ENCODE measurements around the gene NLRP7. TPM values are rescaled to one million over a fixed set of nuclear protein-coding genes. Genes with fewer than 3 reads are reported as not detected.

NLRP7 gene
- total RNA-seq, 4 donors from 2014 or later = not detected

GRCh38 chr19:54875506-54875905, 71.8 kb downstream of the NLRP7 start:
- Histone ChIP-seq H3K9me3 (no peaks in the 10 kb centered on the region), H3K4me1 (no peaks in the 10 kb centered on the region), H3K27ac (no peak overlapping the region), H3K36me3 (no peaks in the 10 kb centered on the region), H3K27me3 (no peaks in the 10 kb centered on the region), H3K4me3 (no peak overlapping the region)
- no peak for DNase-seq
- no peak for TF ChIP-seq POLR2A (IDR thresholded peaks at IDR 0.05)
- no peak for TF ChIP-seq CTCF (IDR thresholded peaks at IDR 0.05)

GRCh38 chr19:54873990-54874389, 73.3 kb downstream of the NLRP7 start, which contains the start of gene FCAR:
FCAR (plus strand) TSS chr19:54874235; CDS start chr19:54874290, 55 bp downstream.
- H3K4me3 ChIP-seq = no peak within 1 kb of the TSS
- no peaks in the 10 kb centered on the region for H3K36me3 ChIP-seq
- no peaks in the 10 kb centered on the region for H3K27me3 ChIP-seq
- no peaks in the 10 kb centered on the region for H3K9me3 ChIP-seq
- no peak for TF ChIP-seq POLR2A (IDR thresholded peaks at IDR 0.05)
- TF ChIP-seq CTCF (IDR thresholded peaks at IDR 0.05) = no peak
- no peaks in the 10 kb centered on the region for H3K4me1 ChIP-seq
- no peak for DNase-seq
- no peak within 1 kb of the TSS for H3K27ac ChIP-seq

Small RNA genes lying within 50 kb of the gene (small RNA-seq; reads per million reads assigned to genes)
- 0 reads per million in 2 donors for gene AC011476.8

Other genes starting within 250 kb of the NLRP7 start
- gene KIR3DL3, start 223.1 kb downstream of the NLRP7 start, total RNA-seq = not detected
- not detected for gene KIR2DL3, start 209.0 kb downstream of the NLRP7 start, total RNA-seq
- not detected for gene KIR2DL1, start 177.7 kb downstream of the NLRP7 start, total RNA-seq
- 1 to 10 TPM in 1 of 4 donors, not detected in 3; 2.0 TPM for gene KIR2DL4, start 143.9 kb downstream of the NLRP7 start, total RNA-seq
- not detected for gene KIR3DL1, start 131.1 kb downstream of the NLRP7 start, total RNA-seq
- not detected for gene KIR2DS4, start 114.9 kb downstream of the NLRP7 start, total RNA-seq
- gene KIR3DL2, start 97.1 kb downstream of the NLRP7 start, total RNA-seq = not detected
- not detected for gene FCAR, start 73.3 kb downstream of the NLRP7 start, total RNA-seq
- gene NCR1, start 41.4 kb downstream of the NLRP7 start, total RNA-seq = 1 to 10 TPM in 2 of 4 donors, not detected in 2; 2.1 to 2.7 TPM
- gene NLRP2, start 18.8 kb upstream of the NLRP7 start, total RNA-seq = 10 to 100 TPM in 2 of 4 donors, 1 to 10 TPM in 2; 9.2 to 24.9 (median 11.6) TPM
- gene GP6, start 90.7 kb upstream of the NLRP7 start, total RNA-seq = under 1 TPM in 1 of 4 donors, not detected in 3; 0.57 TPM
- gene RDH13, start 115.6 kb upstream of the NLRP7 start, total RNA-seq = 10 to 100 TPM; 21.5 to 84.2 (median 49.0) TPM
- gene EPS8L1, start 128.3 kb upstream of the NLRP7 start, total RNA-seq = 10 to 100 TPM in 3 of 4 donors, 1 to 10 TPM in 1; 5.0 to 43.8 (median 23.1) TPM
- gene PPP1R12C, start 170.1 kb upstream of the NLRP7 start, total RNA-seq = 100 to 1,000 TPM; 113 to 512 (median 193) TPM
- not detected for gene TNNT1, start 201.7 kb upstream of the NLRP7 start, total RNA-seq
- not detected for gene TNNI3, start 210.2 kb upstream of the NLRP7 start, total RNA-seq
- gene DNAAF3, start 219.1 kb upstream of the NLRP7 start, total RNA-seq = under 1 TPM in 1 of 4 donors, not detected in 3; 0.40 TPM
- under 1 TPM in 2 of 4 donors, not detected in 2; 0.70 to 0.94 TPM for gene SYT5, start 232.8 kb upstream of the NLRP7 start, total RNA-seq

Measured in Peyer's patch (tissue), 4 donors.